HG03066 (cell line): Measurements from ENCODE around the gene ZNF800.

Source experiments
- ATAC-seq: cut with Tn5 transposase; IDR thresholded peaks from one replicate; pipeline ENCODE4 v1.9.1; 2021; ENCODE audit warnings: low read depth; ENCODE audit not compliant: unreplicated experiment

Gene ZNF800

GRCh38 chr7:127350586-127350985, 41.9 kb downstream of the ZNF800 start:
- no peak for ATAC-seq

- ATAC-seq = no peak
These were observed 42.6 kb downstream of the ZNF800 start for GRCh38 chr7:127349881-127350280.

- no peak for ATAC-seq
These were observed 44.3 kb downstream of the ZNF800 start for GRCh38 chr7:127348247-127348631.

GRCh38 chr7:127347567-127348246, 44.8 kb downstream of the ZNF800 start:
- peak; percentile 94 for ATAC-seq

GRCh38 chr7:127346575-127347256, 45.8 kb downstream of the ZNF800 start:
- ATAC-seq = no peak

GRCh38 chr7:127342596-127342995, 49.9 kb downstream of the ZNF800 start:
- ATAC-seq = no peak

GRCh38 chr7:127338122-127338521, 54.4 kb downstream of the ZNF800 start:
- no peak for ATAC-seq

GRCh38 chr7:127337581-127337980, 54.9 kb downstream of the ZNF800 start:
- no peak for ATAC-seq

- no peak for ATAC-seq
These were observed 56.0 kb downstream of the ZNF800 start for GRCh38 chr7:127336458-127336857.

- no peak for ATAC-seq
These were observed 59.6 kb downstream of the ZNF800 start for GRCh38 chr7:127332880-127333279.

- no peak for ATAC-seq
These were observed 62.4 kb downstream of the ZNF800 start for GRCh38 chr7:127330070-127330469.

GRCh38 chr7:127322832-127323493, 69.5 kb downstream of the ZNF800 start:
- no peak for ATAC-seq

- ATAC-seq = no peak
These were observed 70.2 kb downstream of the ZNF800 start for GRCh38 chr7:127322351-127322750.

- no peak for ATAC-seq
These were observed 71.5 kb downstream of the ZNF800 start for GRCh38 chr7:127320974-127321373.
